CD14-positive monocyte (primary cell): ENCODE measurements around the gene GRB14. TPM values are rescaled to one million over a fixed set of nuclear protein-coding genes. Genes with fewer than 3 reads are reported as not detected.

Experiments used
- DNase-seq, 3 donors: peaks; one replicate each; pipeline ENCODE4 v3.0.0-alpha.2; 2011 to 2022
- H2AFZ ChIP-seq: 2 replicates; pipeline ENCODE4 v1.6.0; 2012; ENCODE audit warnings: mild to moderate bottlenecking, low read depth, low read length, inconsistent platforms; ENCODE audit not compliant: insufficient read depth, poor library complexity, severe bottlenecking
- H3K27ac ChIP-seq, 2 donors: 1 replicate in 1 of 2; 2 replicates in 1 of 2; pipeline ENCODE4 v1.5.1; 2012 to 2013; ENCODE audit warnings: low read length in 2 of 2, control low read depth in 1 of 2, inconsistent platforms in 1 of 2, low read depth in 1 of 2, mild to moderate bottlenecking in 1 of 2
- H3K27me3 ChIP-seq, 2 donors: one replicate each; pipeline versions ENCODE4 v1.6.0 to v1.6.1; 2011 to 2013; ENCODE audit warnings: low read length in 2 of 2; ENCODE audit not compliant: control insufficient read depth in 2 of 2, insufficient read depth in 2 of 2
- H3K36me3 ChIP-seq, 2 donors: replicated peaks in 1 of 2; 1 replicate in 1 of 2; 2 replicates in 1 of 2; pipeline versions ENCODE4 v1.5.1 to v1.6.1; 2012 to 2013; ENCODE audit warnings: low read length in 2 of 2, control low read depth in 1 of 2, inconsistent platforms in 1 of 2, mild to moderate bottlenecking in 1 of 2; ENCODE audit not compliant: insufficient read depth in 2 of 2, control insufficient read depth in 1 of 2
- H3K4me1 ChIP-seq, 2 donors: 1 replicate in 1 of 2; 2 replicates in 1 of 2; pipeline versions ENCODE4 v1.5.1 to v1.6.1; 2012 to 2013; ENCODE audit warnings: low read length in 2 of 2, control low read depth in 1 of 2, inconsistent platforms in 1 of 2, mild to moderate bottlenecking in 1 of 2, moderate library complexity in 1 of 2; ENCODE audit not compliant: insufficient read depth in 2 of 2, control insufficient read depth in 1 of 2
- H3K4me2 ChIP-seq: replicated peaks from 2 replicates; pipeline ENCODE3; 2012; ENCODE audit warnings: low read length, moderate library complexity, mild to moderate bottlenecking; ENCODE audit not compliant: poor library complexity, severe bottlenecking; ENCODE audit errors: extremely low read depth
- H3K4me3 ChIP-seq, 3 experiments: fragments of 200-600 bp in 1 of 3; sonication (generic) in 1 of 3; replicated peaks in 1 of 3; 1 replicate in 2 of 3; 2 replicates in 1 of 3; pipeline ENCODE4 v1.5.1; 2011 to 2013; ENCODE audit warnings: low read length in 3 of 3, mild to moderate bottlenecking in 3 of 3, control low read depth in 2 of 3, low read depth in 2 of 3, inconsistent platforms in 1 of 3, moderate library complexity in 1 of 3
- H3K79me2 ChIP-seq: 2 replicates; pipeline ENCODE4 v1.6.0; 2012; ENCODE audit warnings: mild to moderate bottlenecking, control low read depth, inconsistent platforms, low read length, moderate library complexity; ENCODE audit not compliant: insufficient read depth
- H3K9ac ChIP-seq: 2 replicates; pipeline ENCODE4 v1.6.0; 2017; ENCODE audit warnings: low read length, mild to moderate bottlenecking; ENCODE audit not compliant: insufficient read depth, poor library complexity, severe bottlenecking
- H3K9me3 ChIP-seq, 2 donors: replicated peaks in 1 of 2; 1 replicate in 1 of 2; 2 replicates in 1 of 2; pipeline versions ENCODE4 v1.5.1 to v1.6.1; 2012 to 2013; ENCODE audit warnings: low read length in 2 of 2, control low read depth in 1 of 2; ENCODE audit not compliant: control insufficient read depth in 1 of 2, insufficient read depth in 1 of 2
- H4K20me1 ChIP-seq: 2 replicates; pipeline ENCODE4 v1.6.0; 2012; ENCODE audit warnings: mild to moderate bottlenecking, low read length, control low read depth, moderate library complexity; ENCODE audit not compliant: insufficient read depth
- H3K27ac Mint-ChIP-seq, 7 donors: one replicate each; pipeline ENCODE4 v1.8.0; 2020; ENCODE audit warnings: mild to moderate bottlenecking in 7 of 7, mixed read lengths in 7 of 7, moderate library complexity in 6 of 7, inconsistent platforms in 2 of 7
- H3K27me3 Mint-ChIP-seq, 3 donors: one replicate each; pipeline ENCODE4 v1.8.0; 2021 to 2022; ENCODE audit warnings: low read depth in 3 of 3, mild to moderate bottlenecking in 3 of 3, mixed read lengths in 3 of 3, moderate library complexity in 3 of 3, inconsistent platforms in 1 of 3
- H3K36me3 Mint-ChIP-seq, 2 donors: one replicate each; pipeline ENCODE4 v1.8.0; 2020; ENCODE audit warnings: mixed read lengths in 2 of 2, inconsistent platforms in 1 of 2, mild to moderate bottlenecking in 1 of 2
- H3K4me1 Mint-ChIP-seq: one replicate; pipeline ENCODE4 v1.8.0; 2020; ENCODE audit warnings: mild to moderate bottlenecking, mixed read lengths
- H3K4me3 Mint-ChIP-seq, 2 donors: one replicate each; pipeline ENCODE4 v1.8.0; 2020; ENCODE audit warnings: mild to moderate bottlenecking in 2 of 2, mixed read lengths in 2 of 2, moderate library complexity in 1 of 2
- H3K9me3 Mint-ChIP-seq, 7 donors: one replicate each; pipeline ENCODE4 v1.8.0; 2020 to 2022; ENCODE audit warnings: mixed read lengths in 7 of 7, mild to moderate bottlenecking in 6 of 7, moderate library complexity in 6 of 7, inconsistent platforms in 2 of 7
- WGBS: methylation state at CpG from one replicate; pipeline ENCODE4 v1.1.5; 2013; ENCODE audit warnings: missing lambda C conversion rate; ENCODE audit not compliant: insufficient coverage; 5-methylcytosine and 5-hydroxymethylcytosine counted together
- intact Hi-C, 2 donors: fragments of 100-400 bp; cut with micrococcal nuclease; formaldehyde crosslinking; loops; one replicate each; pipeline versions ENCODE4 v1.15.0 to v1.15.1; 2023
- polyA plus RNA-seq, 3 donors: library from polyadenylated mRNA; depleted of rRNA in 1 of 3; unstranded in 2 of 3; stranded (reverse) in 1 of 3; fragments of 300-500 nt in 2 of 3; fragments of >200 nt in 1 of 3; fragmentation: Illumina TruSeq in 2 of 3; gene quantifications; 1 replicate in 2 of 3; 2 replicates in 1 of 3; pipeline ENCODE4 v1.2.3, GENCODE V29; 2012 to 2021
- TF ChIP-seq, protein P1 (sequence below): fragments of 200-600 bp; IDR thresholded peaks from one replicate; pipeline ENCODE4 v1.8.0; 2022; ENCODE audit warnings: antibody characterized with exemption, mild to moderate bottlenecking

Gene GRB14
- polyA plus RNA-seq, 3 donors: 0.20 to 0.28 TPM; not detected in 1

DNA sequence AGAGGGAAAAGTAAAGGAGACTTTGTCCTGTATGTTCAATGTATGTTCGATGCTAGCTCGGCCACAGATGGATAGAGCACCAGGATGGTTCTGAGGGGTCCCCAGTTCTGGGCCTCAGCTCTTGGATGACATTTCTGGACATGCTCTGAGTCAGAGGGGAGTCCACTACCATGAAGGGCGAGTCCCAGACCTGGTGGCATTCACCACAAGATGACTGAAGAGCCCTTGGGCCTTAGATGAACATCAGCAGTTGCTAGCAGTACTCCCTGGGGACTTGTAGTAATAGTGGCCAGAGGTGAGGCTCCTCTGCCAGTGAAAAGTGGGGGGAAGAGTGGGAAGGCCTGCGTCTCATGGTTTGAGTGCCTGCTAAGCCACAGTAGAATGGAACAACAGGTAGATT, 109.5 kb downstream of the GRB14 start:
- Histone ChIP-seq H3K36me3 (no peaks in the 10 kb centered on the region), H2AFZ (no peak overlapping the region), H3K4me3 (no peak overlapping the region), H3K9me3 (peaks cover 16 to 17% of the 10 kb centered on the region in 2 donors), H3K9ac (no peak overlapping the region), H3K27me3 (no peaks in the 10 kb centered on the region), H3K79me2 (no peaks in the 10 kb centered on the region), H3K4me1 (no peaks in the 10 kb centered on the region), H4K20me1 (no peaks in the 10 kb centered on the region), H3K4me2 (no peak overlapping the region), H3K27ac (no peak overlapping the region)
- Mint-ChIP-seq H3K9me3 (peaks cover 11 to 19% (median 16%) of the 10 kb centered on the region in 7 donors), H3K36me3 (no peaks in the 10 kb centered on the region), H3K27ac (no peak overlapping the region), H3K4me1 (no peaks in the 10 kb centered on the region), H3K27me3 (peaks cover 0 to 3% (median 2%) of the 10 kb centered on the region in 3 donors), H3K4me3 (no peak overlapping the region)
- DNase-seq: no peak
- TF ChIP-seq, protein P1, sequence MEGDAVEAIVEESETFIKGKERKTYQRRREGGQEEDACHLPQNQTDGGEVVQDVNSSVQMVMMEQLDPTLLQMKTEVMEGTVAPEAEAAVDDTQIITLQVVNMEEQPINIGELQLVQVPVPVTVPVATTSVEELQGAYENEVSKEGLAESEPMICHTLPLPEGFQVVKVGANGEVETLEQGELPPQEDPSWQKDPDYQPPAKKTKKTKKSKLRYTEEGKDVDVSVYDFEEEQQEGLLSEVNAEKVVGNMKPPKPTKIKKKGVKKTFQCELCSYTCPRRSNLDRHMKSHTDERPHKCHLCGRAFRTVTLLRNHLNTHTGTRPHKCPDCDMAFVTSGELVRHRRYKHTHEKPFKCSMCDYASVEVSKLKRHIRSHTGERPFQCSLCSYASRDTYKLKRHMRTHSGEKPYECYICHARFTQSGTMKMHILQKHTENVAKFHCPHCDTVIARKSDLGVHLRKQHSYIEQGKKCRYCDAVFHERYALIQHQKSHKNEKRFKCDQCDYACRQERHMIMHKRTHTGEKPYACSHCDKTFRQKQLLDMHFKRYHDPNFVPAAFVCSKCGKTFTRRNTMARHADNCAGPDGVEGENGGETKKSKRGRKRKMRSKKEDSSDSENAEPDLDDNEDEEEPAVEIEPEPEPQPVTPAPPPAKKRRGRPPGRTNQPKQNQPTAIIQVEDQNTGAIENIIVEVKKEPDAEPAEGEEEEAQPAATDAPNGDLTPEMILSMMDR: no peak
- intact Hi-C loops: no loop called here
- WGBS: 93% methylated on average over 4 of the region's 4 CpGs

GRCh38 chr2:164510895-164511294, 110.4 kb downstream of the GRB14 start:
- H3K4me1 Mint-ChIP-seq: no peaks in the 10 kb centered on the region
- no peaks in the 10 kb centered on the region for H3K79me2 ChIP-seq

More at GRCh38 chr2:164510895-164511294, 110.4 kb downstream of the GRB14 start:
- Mint-ChIP-seq H3K36me3 (no peaks in the 10 kb centered on the region), H3K27ac (no peak overlapping the region), H3K4me3 (no peak overlapping the region), H3K9me3 (peaks cover 10 to 17% (median 12%) of the 10 kb centered on the region in 7 donors), H3K27me3 (peaks cover 0 to 3% (median 2%) of the 10 kb centered on the region in 3 donors)
- Histone ChIP-seq H3K4me2 (no peak overlapping the region), H4K20me1 (no peaks in the 10 kb centered on the region), H3K4me1 (no peaks in the 10 kb centered on the region), H3K9ac (no peak overlapping the region), H3K36me3 (no peaks in the 10 kb centered on the region), H3K9me3 (peaks cover 12 to 15% of the 10 kb centered on the region in 2 donors), H2AFZ (no peak overlapping the region), H3K27ac (no peak overlapping the region), H3K27me3 (no peaks in the 10 kb centered on the region), H3K4me3 (no peak overlapping the region)
- TF ChIP-seq, protein P1: no peak
- intact Hi-C loops: no loop called here
- no peak for DNase-seq
- 88% methylated on average over 5 of the region's 7 CpGs for WGBS
